Peyer's patch (tissue), 4 donors: Measurements from ENCODE around the gene LRRC73. TPM values are rescaled to one million over a fixed set of nuclear protein-coding genes. Genes with fewer than 3 reads are reported as not detected.
"Not testable (repeated sequence)": the region's sequence is repeated elsewhere in the genome, so short reads cannot be mapped to it uniquely, and the experiment has no call there.

ENCODE experiments used
- DNase-seq, 3 donors: peaks; one replicate each; pipeline ENCODE4 v3.0.0-alpha.2; 2017 to 2019
- H3K27ac ChIP-seq, 4 donors: fragments of 200-600 bp; sonication (generic); one replicate each; pipeline ENCODE4 v1.5.1; 2016 to 2019
- H3K27me3 ChIP-seq, 2 donors: fragments of 200-600 bp; sonication (generic); one replicate each; pipeline ENCODE4 v1.5.1; 2019
- H3K36me3 ChIP-seq, 3 donors: fragments of 200-600 bp; sonication (generic); one replicate each; pipeline ENCODE4 v1.5.1; 2016 to 2019
- H3K4me1 ChIP-seq, 4 donors: fragments of 200-600 bp; sonication (generic); one replicate each; pipeline ENCODE4 v1.5.1; 2016 to 2019
- H3K4me3 ChIP-seq, 4 donors: fragments of 200-600 bp; sonication (generic); 1 replicate in 3 of 4; 2 replicates in 1 of 4; pipeline ENCODE4 v1.5.1; 2016 to 2019; ENCODE audit warnings: mild to moderate bottlenecking in 1 of 4
- H3K9me3 ChIP-seq, 4 donors: fragments of 200-600 bp; sonication (generic); one replicate each; pipeline ENCODE4 v1.5.1; 2016 to 2019; ENCODE audit warnings: mild to moderate bottlenecking in 1 of 4
- POLR2A ChIP-seq, 2 donors: fragments of 450-650 bp; IDR thresholded peaks; one replicate each; pipeline ENCODE4 v1.5.1; 2017; ENCODE audit warnings: antibody characterized with exemption in 2 of 2, mild to moderate bottlenecking in 2 of 2, moderate library complexity in 2 of 2
- total RNA-seq, 4 donors: library from RNA; depleted of rRNA; stranded (reverse); fragments of >200 nt; gene quantifications; one replicate each; pipeline ENCODE4 v1.1.0, GENCODE V29; 2016
- TF ChIP-seq, protein P1 (sequence below), 6 experiments: fragments of 450-650 bp in 4 of 6; fragments of 200-600 bp in 2 of 6; sonication (generic) in 1 of 6; IDR thresholded peaks; one replicate each; pipeline ENCODE4 v1.5.1; 2017 to 2019; ENCODE audit warnings: antibody characterized with exemption in 6 of 6, mild to moderate bottlenecking in 3 of 6, moderate library complexity in 1 of 6

LRRC73 gene, protein sequence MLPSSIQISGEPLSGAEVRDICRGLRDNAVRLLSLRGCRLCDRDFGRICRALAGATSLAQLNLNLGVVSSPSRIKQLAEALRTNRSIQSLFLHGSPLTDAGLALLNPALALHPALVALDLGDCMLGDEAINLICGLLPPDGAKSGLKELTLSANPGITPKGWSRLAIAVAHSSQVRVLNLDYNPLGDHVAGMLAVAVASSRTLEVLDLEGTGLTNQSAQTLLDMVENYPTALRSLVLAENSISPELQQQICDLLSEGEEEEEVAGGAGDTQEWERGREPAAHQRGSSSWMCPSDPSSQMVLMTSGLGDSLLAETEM
- total RNA-seq = 1 to 10 TPM in 1 of 4 donors, not detected in 3; 3.3 TPM

DNA sequence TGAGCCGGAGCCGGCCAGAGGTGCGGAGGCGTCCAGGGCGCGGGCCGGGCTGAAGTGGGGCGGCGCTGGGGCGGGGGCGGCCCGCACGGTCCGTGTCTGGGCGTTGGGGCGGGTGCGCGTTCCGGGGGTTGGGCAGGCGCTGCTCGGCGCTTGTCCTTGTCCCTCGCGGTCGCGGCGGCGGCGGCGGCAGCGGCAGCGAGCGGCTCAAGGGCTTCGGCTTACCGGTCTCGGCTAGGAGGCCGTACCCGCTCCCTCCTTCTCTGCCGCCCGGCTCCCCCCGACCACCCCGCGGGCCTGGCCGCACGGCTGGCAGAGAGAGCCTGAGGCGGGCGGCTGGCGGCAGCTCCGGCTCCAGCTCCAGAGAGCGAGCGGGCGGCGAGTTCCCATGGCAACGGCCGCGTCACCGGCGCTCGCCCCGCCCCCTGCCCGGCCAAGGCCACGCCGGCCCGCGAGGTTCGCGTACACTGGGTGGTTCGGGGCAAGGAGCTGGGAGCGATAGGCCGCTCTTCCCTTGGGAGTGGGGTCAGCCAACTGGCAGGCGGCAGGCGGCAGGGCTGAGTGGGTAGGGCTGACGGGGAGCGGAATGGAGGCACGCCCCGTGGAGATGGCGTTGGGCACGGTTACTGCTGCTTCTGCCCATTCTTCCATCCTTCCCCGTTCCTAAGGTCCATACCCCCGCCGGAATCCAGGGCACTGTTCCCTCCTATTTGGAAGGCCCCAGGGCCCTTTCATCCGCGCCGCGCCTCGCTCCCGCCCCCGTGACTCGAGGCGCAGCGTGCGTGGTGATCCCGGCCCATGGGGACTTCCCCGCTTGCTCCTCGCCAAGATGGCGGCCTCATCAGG lies at the start of gene LRRC73:
Gene LRRC73, minus strand, starts transcription at position 363 of the 843 bp plus-strand sequence. CDS start 561 bp downstream, outside the sequence.
- DNase-seq = peak; percentile 76 to 95 (median 92)
- H3K36me3 ChIP-seq = peaks cover 0 to 47% (median 0%) of the 10 kb centered on the region in 3 donors
- H3K9me3 ChIP-seq = no peaks in the 10 kb centered on the region
- peak within 1 kb of the TSS; percentile 42 to 91 (median 78) for H3K4me3 ChIP-seq
- peak within 1 kb of the TSS; percentile 39 to 90 (median 74) for H3K27ac ChIP-seq
- TF ChIP-seq, protein P1, sequence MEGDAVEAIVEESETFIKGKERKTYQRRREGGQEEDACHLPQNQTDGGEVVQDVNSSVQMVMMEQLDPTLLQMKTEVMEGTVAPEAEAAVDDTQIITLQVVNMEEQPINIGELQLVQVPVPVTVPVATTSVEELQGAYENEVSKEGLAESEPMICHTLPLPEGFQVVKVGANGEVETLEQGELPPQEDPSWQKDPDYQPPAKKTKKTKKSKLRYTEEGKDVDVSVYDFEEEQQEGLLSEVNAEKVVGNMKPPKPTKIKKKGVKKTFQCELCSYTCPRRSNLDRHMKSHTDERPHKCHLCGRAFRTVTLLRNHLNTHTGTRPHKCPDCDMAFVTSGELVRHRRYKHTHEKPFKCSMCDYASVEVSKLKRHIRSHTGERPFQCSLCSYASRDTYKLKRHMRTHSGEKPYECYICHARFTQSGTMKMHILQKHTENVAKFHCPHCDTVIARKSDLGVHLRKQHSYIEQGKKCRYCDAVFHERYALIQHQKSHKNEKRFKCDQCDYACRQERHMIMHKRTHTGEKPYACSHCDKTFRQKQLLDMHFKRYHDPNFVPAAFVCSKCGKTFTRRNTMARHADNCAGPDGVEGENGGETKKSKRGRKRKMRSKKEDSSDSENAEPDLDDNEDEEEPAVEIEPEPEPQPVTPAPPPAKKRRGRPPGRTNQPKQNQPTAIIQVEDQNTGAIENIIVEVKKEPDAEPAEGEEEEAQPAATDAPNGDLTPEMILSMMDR (IDR thresholded peaks at IDR 0.05) = peak in 1 of 6 experiments; percentile 10
- peak; percentile 24 to 45 for TF ChIP-seq POLR2A (IDR thresholded peaks at IDR 0.05)
- H3K4me1 ChIP-seq = peaks cover 0 to 43% (median 14%) of the 10 kb centered on the region in 4 donors
- no peaks in the 10 kb centered on the region for H3K27me3 ChIP-seq

DNA sequence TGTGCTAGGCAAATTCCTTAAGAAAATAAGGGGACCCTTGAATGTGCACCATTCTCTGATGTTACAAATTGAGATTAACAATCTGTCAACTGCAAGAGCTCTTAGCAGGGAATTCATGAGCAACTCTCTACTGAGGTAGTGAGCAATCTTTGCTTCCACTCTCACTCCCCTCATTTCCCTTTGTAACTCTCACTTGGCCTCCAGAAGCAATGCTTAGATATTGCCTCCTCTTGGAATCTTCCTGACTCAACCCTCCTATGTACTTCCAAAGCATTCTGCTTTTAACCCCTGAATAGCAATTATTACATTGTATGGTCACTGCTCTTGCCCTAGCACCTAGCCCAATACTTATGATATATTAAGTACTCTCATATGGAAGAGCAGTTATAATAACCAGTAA lies 49.2 kb upstream of the LRRC73 start:
- H3K4me3 ChIP-seq = no peak overlapping the region
- no peak overlapping the region for H3K27ac ChIP-seq
- no peaks in the 10 kb centered on the region for H3K9me3 ChIP-seq
- TF ChIP-seq, protein P1 (IDR thresholded peaks at IDR 0.05) = no peak
- no peak for TF ChIP-seq POLR2A (IDR thresholded peaks at IDR 0.05)
- H3K27me3 ChIP-seq = no peaks in the 10 kb centered on the region
- DNase-seq = no peak
- H3K36me3 ChIP-seq = peaks cover 0 to 96% (median 0%) of the 10 kb centered on the region in 3 donors
- H3K4me1 ChIP-seq = no peaks in the 10 kb centered on the region

DNA sequence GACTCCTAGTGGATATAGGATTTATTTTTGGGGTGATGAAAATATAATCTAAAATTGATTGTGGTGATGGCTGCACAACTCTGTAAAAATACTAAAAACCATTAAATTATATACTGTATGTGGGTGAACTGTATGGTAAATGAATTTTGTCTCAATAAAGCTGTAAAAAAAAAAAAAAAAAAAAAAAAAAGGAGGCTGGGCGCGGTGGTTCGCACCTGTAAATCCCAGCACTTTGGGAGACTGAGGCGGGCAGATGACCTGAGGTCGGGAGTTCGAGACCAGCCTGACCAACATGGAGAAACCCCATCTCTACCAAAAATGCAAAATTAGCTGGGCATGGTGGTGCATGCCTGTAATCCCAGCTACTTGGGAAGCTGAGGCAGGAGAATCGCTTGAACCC lies 47.5 kb upstream of the LRRC73 start:
- H3K4me3 ChIP-seq, H3K27ac ChIP-seq, DNase-seq, H3K4me1 ChIP-seq, H3K27me3 ChIP-seq, H3K9me3 ChIP-seq: not testable (repeated sequence)
- peaks cover 0 to 96% (median 0%) of the 10 kb centered on the region in 3 donors for H3K36me3 ChIP-seq

DNA sequence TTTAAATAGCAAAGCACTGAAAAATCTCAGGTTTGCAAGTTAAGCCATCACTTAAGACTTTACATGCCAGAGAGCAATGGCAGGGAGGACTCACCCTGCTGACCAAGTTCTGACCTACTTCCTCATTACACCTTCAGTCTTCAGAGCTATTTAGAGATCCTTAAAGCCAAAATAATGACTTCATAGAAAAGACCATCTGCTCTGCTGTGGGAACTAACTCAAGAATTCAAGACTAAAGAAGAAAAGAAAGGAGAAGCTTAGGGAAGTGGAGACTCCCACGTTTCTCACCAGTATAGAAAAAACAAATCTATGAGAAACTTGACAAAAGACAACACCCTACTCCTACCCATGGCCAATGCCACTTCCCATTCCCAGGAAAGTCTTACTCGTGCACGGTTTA lies 37.1 kb upstream of the LRRC73 start:
- no peak overlapping the region for H3K4me3 ChIP-seq
- no peaks in the 10 kb centered on the region for H3K9me3 ChIP-seq
- no peak for DNase-seq
- no peaks in the 10 kb centered on the region for H3K4me1 ChIP-seq
- H3K27me3 ChIP-seq = no peaks in the 10 kb centered on the region
- TF ChIP-seq, protein P1 (IDR thresholded peaks at IDR 0.05) = no peak
- no peak for TF ChIP-seq POLR2A (IDR thresholded peaks at IDR 0.05)
- peaks cover 0 to 89% (median 0%) of the 10 kb centered on the region in 3 donors for H3K36me3 ChIP-seq
- H3K27ac ChIP-seq = no peak overlapping the region

DNA sequence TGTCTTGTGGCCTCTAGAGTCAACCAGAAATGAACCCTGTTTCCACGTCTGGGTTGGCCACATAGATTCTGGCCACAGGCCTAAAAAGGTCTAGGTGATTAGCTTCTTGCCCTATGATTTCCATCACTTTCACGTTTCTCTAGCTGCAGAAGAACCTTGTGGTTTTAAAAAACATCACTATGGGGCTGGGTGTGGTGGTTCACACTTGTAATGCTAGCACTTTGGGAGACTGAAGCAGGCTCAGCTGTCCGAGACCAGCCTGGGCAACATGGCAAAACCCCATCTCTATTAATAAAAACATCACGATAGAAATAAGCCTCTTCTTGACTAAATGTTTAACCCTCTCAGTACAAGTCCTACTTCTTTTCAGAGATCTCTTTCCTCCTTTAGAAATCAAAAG lies 34.3 kb upstream of the LRRC73 start:
- no peaks in the 10 kb centered on the region for H3K27me3 ChIP-seq
- H3K4me1 ChIP-seq = no peaks in the 10 kb centered on the region
- H3K4me3 ChIP-seq = no peak overlapping the region
- H3K9me3 ChIP-seq = no peaks in the 10 kb centered on the region
- no peak for TF ChIP-seq POLR2A (IDR thresholded peaks at IDR 0.05)
- TF ChIP-seq, protein P1 (IDR thresholded peaks at IDR 0.05) = no peak
- no peak overlapping the region for H3K27ac ChIP-seq
- peaks cover 0 to 71% (median 0%) of the 10 kb centered on the region in 3 donors for H3K36me3 ChIP-seq
- DNase-seq = no peak
